ENCODE data around the gene MYMK.

MYMK gene

GRCh38 chr9:133526721-133527321 is 2.1 kb upstream of the MYMK start:
- Histone ChIP-seq H2BK15ac (ENCODE audit: low read depth, poor library complexity, severe bottlenecking) (no peak overlapping the region), H3K79me1 (replicated peaks; ENCODE audit: low read length, poor library complexity, severe bottlenecking) (no peaks in the 10 kb centered on the region)

DNA sequence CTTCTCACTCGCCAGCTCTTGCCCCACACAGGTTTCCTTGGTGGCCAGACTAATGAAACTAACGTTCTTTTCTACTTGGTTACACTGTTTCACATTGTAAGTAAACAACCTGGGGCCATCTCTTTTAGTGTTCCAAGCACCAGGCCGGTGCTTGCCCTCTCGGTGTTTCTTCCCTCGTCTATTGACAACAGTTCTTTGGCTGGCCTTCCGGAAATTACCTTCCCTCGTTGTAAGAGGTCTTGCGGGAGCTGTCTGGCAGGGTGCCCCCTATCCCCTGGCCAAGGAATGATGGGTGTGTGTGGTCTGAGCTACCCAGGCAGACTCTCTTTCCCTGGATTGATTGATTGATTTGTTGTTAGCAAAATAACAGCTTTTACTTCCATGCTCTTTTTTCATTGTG is 918 bp upstream of the MYMK start:
- Histone ChIP-seq H2BK5ac (ENCODE audit: low read depth, low read length, poor library complexity, severe bottlenecking) (no peak overlapping the region), H3K4ac (ENCODE audit: low read depth in 1 of 2, low read length in 2 of 2) (no peak overlapping the region), H2BK12ac (ENCODE audit: low read length in 2 of 2) (no peak overlapping the region), H4K8ac (ENCODE audit: low read length) (no peak overlapping the region), H4K91ac (ENCODE audit: low read length) (no peak overlapping the region), H2BK120ac (ENCODE audit: low read depth, low read length) (peak overlapping the region; percentile 36), H3K79me1 (replicated peaks; ENCODE audit: low read length, poor library complexity, severe bottlenecking) (no peaks in the 10 kb centered on the region), H3K27me3 (ENCODE audit: control insufficient read depth in 1 of 2, insufficient read depth in 1 of 2, low read length in 2 of 2) (peaks cover 77 to 81% of the 10 kb centered on the region in 2 experiments), H3K4me2 (ENCODE audit: low read length, poor library complexity, severe bottlenecking) (no peak overlapping the region), H3K18ac (ENCODE audit: low read depth in 1 of 2, low read length in 2 of 2) (no peak overlapping the region), H2AK5ac (ENCODE audit: low read length, severe bottlenecking) (no peak overlapping the region), H3K4me3 (ENCODE audit: insufficient read depth in 1 of 2, low read depth in 1 of 2, low read length in 2 of 2) (no peak overlapping the region), H3K9me3 (ENCODE audit: control insufficient read depth, low read length) (no peaks in the 10 kb centered on the region), H2AFZ (ENCODE audit: low read depth, low read length) (no peak overlapping the region), H3K14ac (ENCODE audit: low read length in 2 of 2) (no peak overlapping the region), H3K27ac (ENCODE audit: low read length, poor library complexity, severe bottlenecking) (no peak overlapping the region), H2BK15ac (ENCODE audit: low read depth, poor library complexity, severe bottlenecking) (no peak overlapping the region), H3K23ac (ENCODE audit: low read length in 2 of 2) (no peak overlapping the region), H3K4me1 (ENCODE audit: control insufficient read depth, insufficient read depth, low read depth, low read length) (peaks cover 32% of the 10 kb centered on the region), H3K36me3 (ENCODE audit: control insufficient read depth in 1 of 2, insufficient read depth in 2 of 2, low read depth in 1 of 2, low read length in 2 of 2) (no peaks in the 10 kb centered on the region), H3K9ac (ENCODE audit: low read length) (no peak overlapping the region)
- DNase-seq: no peak
- WGBS: 78% methylated on average over 8 of the region's 8 CpGs

More at GRCh38 chr9:133526721-133527321, 2.1 kb upstream of the MYMK start:
- H3K9ac ChIP-seq (ENCODE audit: low read length): no peak overlapping the region
- no peak overlapping the region for H2BK5ac ChIP-seq (ENCODE audit: low read depth, low read length, poor library complexity, severe bottlenecking)
- peak; percentile 23 for DNase-seq
- H2AK5ac ChIP-seq (ENCODE audit: low read length, severe bottlenecking): no peak overlapping the region
- 33% methylated on average over 20 of the region's 21 CpGs for WGBS
- peak overlapping the region in 1 of 2 experiments; percentile 37 for H2BK12ac ChIP-seq (ENCODE audit: low read length in 2 of 2)
- peaks cover 31% of the 10 kb centered on the region for H3K4me1 ChIP-seq (ENCODE audit: control insufficient read depth, insufficient read depth, low read depth, low read length)
- no peak overlapping the region for H3K27ac ChIP-seq (ENCODE audit: low read length, poor library complexity, severe bottlenecking)
- peaks cover 79 to 87% of the 10 kb centered on the region in 2 experiments for H3K27me3 ChIP-seq (ENCODE audit: control insufficient read depth in 1 of 2, insufficient read depth in 1 of 2, low read length in 2 of 2)
- no peak overlapping the region for H4K91ac ChIP-seq (ENCODE audit: low read length)
- peak overlapping the region in 1 of 2 experiments; percentile 46 for H3K18ac ChIP-seq (ENCODE audit: low read depth in 1 of 2, low read length in 2 of 2)
- no peak overlapping the region for H4K8ac ChIP-seq (ENCODE audit: low read length)
- peak overlapping the region in 1 of 2 experiments; percentile 35 for H3K14ac ChIP-seq (ENCODE audit: low read length in 2 of 2)
- H2AFZ ChIP-seq (ENCODE audit: low read depth, low read length): peak overlapping the region; percentile 48
- H2BK120ac ChIP-seq (ENCODE audit: low read depth, low read length): no peak overlapping the region
- no peak overlapping the region for H3K23ac ChIP-seq (ENCODE audit: low read length in 2 of 2)
- H3K4me2 ChIP-seq (ENCODE audit: low read length, poor library complexity, severe bottlenecking): peak overlapping the region; percentile 53
- H3K4me3 ChIP-seq (ENCODE audit: insufficient read depth in 1 of 2, low read depth in 1 of 2, low read length in 2 of 2): no peak overlapping the region
- H3K36me3 ChIP-seq (ENCODE audit: control insufficient read depth in 1 of 2, insufficient read depth in 2 of 2, low read depth in 1 of 2, low read length in 2 of 2): no peaks in the 10 kb centered on the region
- no peak overlapping the region for H3K4ac ChIP-seq (ENCODE audit: low read depth in 1 of 2, low read length in 2 of 2)
- no peaks in the 10 kb centered on the region for H3K9me3 ChIP-seq (ENCODE audit: control insufficient read depth, low read length)

DNA sequence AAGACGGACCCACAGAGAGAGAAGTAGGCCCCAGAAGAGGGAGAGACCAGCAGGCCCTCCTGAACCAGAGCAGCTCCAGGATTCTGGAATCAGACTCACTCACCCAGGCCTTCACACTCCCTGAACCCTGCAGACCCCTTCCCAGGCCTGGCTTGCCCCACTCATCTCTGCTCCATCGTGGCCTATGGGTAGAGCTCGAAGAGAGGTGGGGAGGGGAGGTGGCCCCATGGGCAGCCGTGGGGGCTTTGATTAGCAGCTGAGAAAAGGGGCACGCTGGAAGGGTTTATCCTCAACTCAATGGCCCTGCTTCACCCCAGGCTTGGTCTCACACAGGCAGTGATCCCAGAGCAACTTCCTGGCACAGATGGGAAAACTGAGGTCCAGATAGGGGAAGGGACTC is 613 bp downstream of the MYMK start:
- Histone ChIP-seq H2BK12ac (ENCODE audit: low read length in 2 of 2) (no peak overlapping the region), H4K8ac (ENCODE audit: low read length) (no peak overlapping the region), H3K4me2 (ENCODE audit: low read length, poor library complexity, severe bottlenecking) (no peak overlapping the region), H3K27ac (ENCODE audit: low read length, poor library complexity, severe bottlenecking) (no peak overlapping the region), H3K14ac (ENCODE audit: low read length in 2 of 2) (no peak overlapping the region), H3K36me3 (ENCODE audit: control insufficient read depth in 1 of 2, insufficient read depth in 2 of 2, low read depth in 1 of 2, low read length in 2 of 2) (no peaks in the 10 kb centered on the region), H3K27me3 (ENCODE audit: control insufficient read depth in 1 of 2, insufficient read depth in 1 of 2, low read length in 2 of 2) (peaks cover 70 to 77% of the 10 kb centered on the region in 2 experiments), H2BK5ac (ENCODE audit: low read depth, low read length, poor library complexity, severe bottlenecking) (no peak overlapping the region), H2AFZ (ENCODE audit: low read depth, low read length) (no peak overlapping the region), H3K79me1 (replicated peaks; ENCODE audit: low read length, poor library complexity, severe bottlenecking) (no peaks in the 10 kb centered on the region), H3K9ac (ENCODE audit: low read length) (no peak overlapping the region), H3K9me3 (ENCODE audit: control insufficient read depth, low read length) (no peaks in the 10 kb centered on the region), H2BK15ac (ENCODE audit: low read depth, poor library complexity, severe bottlenecking) (no peak overlapping the region), H2BK120ac (ENCODE audit: low read depth, low read length) (no peak overlapping the region), H4K91ac (ENCODE audit: low read length) (no peak overlapping the region), H3K18ac (ENCODE audit: low read depth in 1 of 2, low read length in 2 of 2) (no peak overlapping the region), H3K4ac (ENCODE audit: low read depth in 1 of 2, low read length in 2 of 2) (no peak overlapping the region), H3K23ac (ENCODE audit: low read length in 2 of 2) (no peak overlapping the region), H3K4me3 (ENCODE audit: insufficient read depth in 1 of 2, low read depth in 1 of 2, low read length in 2 of 2) (no peak overlapping the region), H2AK5ac (ENCODE audit: low read length, severe bottlenecking) (no peak overlapping the region), H3K4me1 (ENCODE audit: control insufficient read depth, insufficient read depth, low read depth, low read length) (peaks cover 32% of the 10 kb centered on the region)
- WGBS: 80% methylated on average over 4 of the region's 5 CpGs
- no peak for DNase-seq

DNA sequence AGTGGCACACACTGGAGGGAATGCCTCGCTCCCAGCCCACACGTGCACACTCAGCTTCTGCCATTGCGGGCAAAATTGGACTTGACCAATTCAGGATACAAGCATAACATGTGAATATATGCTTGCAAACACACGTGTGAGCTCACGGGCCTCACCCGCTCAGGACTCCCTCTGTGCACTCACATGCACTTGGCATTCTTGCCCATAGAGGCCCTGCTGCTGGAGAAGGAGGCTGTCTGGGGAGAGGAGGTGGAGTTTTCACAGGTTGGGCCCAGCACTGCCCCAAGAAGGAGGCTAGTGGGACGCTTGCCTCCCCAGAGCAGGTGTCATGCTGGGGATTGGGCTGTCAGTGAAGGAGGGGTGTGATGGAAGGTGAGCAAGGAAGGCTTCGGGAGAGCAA is 1.7 kb downstream of the MYMK start:
- no peak overlapping the region for H2AFZ ChIP-seq (ENCODE audit: low read depth, low read length)
- no peak overlapping the region for H3K18ac ChIP-seq (ENCODE audit: low read depth in 1 of 2, low read length in 2 of 2)
- H3K14ac ChIP-seq (ENCODE audit: low read length in 2 of 2): peak overlapping the region in 1 of 2 experiments; percentile 18
- no peaks in the 10 kb centered on the region for H3K9me3 ChIP-seq (ENCODE audit: control insufficient read depth, low read length)
- H3K4me2 ChIP-seq (ENCODE audit: low read length, poor library complexity, severe bottlenecking): no peak overlapping the region
- H3K36me3 ChIP-seq (ENCODE audit: control insufficient read depth in 1 of 2, insufficient read depth in 2 of 2, low read depth in 1 of 2, low read length in 2 of 2): no peaks in the 10 kb centered on the region
- H4K8ac ChIP-seq (ENCODE audit: low read length): no peak overlapping the region
- H3K79me1 ChIP-seq (replicated peaks; ENCODE audit: low read length, poor library complexity, severe bottlenecking): no peaks in the 10 kb centered on the region
- H2BK15ac ChIP-seq (ENCODE audit: low read depth, poor library complexity, severe bottlenecking): no peak overlapping the region
- no peak for DNase-seq
- H3K27ac ChIP-seq (ENCODE audit: low read length, poor library complexity, severe bottlenecking): no peak overlapping the region
- no peak overlapping the region for H3K4me3 ChIP-seq (ENCODE audit: insufficient read depth in 1 of 2, low read depth in 1 of 2, low read length in 2 of 2)
- WGBS: 95% methylated on average over 8 of the region's 8 CpGs
- H3K9ac ChIP-seq (ENCODE audit: low read length): no peak overlapping the region
- peaks cover 62 to 69% of the 10 kb centered on the region in 2 experiments for H3K27me3 ChIP-seq (ENCODE audit: control insufficient read depth in 1 of 2, insufficient read depth in 1 of 2, low read length in 2 of 2)
- no peak overlapping the region for H2AK5ac ChIP-seq (ENCODE audit: low read length, severe bottlenecking)
- H2BK5ac ChIP-seq (ENCODE audit: low read depth, low read length, poor library complexity, severe bottlenecking): no peak overlapping the region
- no peak overlapping the region for H4K91ac ChIP-seq (ENCODE audit: low read length)
- no peak overlapping the region for H2BK12ac ChIP-seq (ENCODE audit: low read length in 2 of 2)
- peaks cover 23% of the 10 kb centered on the region for H3K4me1 ChIP-seq (ENCODE audit: control insufficient read depth, insufficient read depth, low read depth, low read length)
- no peak overlapping the region for H3K4ac ChIP-seq (ENCODE audit: low read depth in 1 of 2, low read length in 2 of 2)
- H3K23ac ChIP-seq (ENCODE audit: low read length in 2 of 2): peak overlapping the region in 1 of 2 experiments; percentile 60
- no peak overlapping the region for H2BK120ac ChIP-seq (ENCODE audit: low read depth, low read length)
